ENCODE measurements around the gene HLCS. TPM values are rescaled to one million over a fixed set of nuclear protein-coding genes. Genes with fewer than 3 reads are reported as not detected.

Gene HLCS
- total and polyA plus RNA-seq, 2 of the 8 experiments (the other 6 are each of a cell fraction or from before 2014, with no cell fraction given): 4.7 to 12.2 TPM

GRCh38 chr21:36722370-36723368 lies 243.8 kb downstream of the HLCS start:
- Histone ChIP-seq H3K9me3 (ENCODE audit: insufficient read depth in 2 of 2, low read depth in 1 of 2, low read length in 1 of 2) (no peaks in the 10 kb centered on the region), H2BK20ac (ENCODE audit: low read length) (no peak overlapping the region), H4K91ac (replicated peaks; ENCODE audit: insufficient read length, low read length) (no peak overlapping the region), H2BK12ac (ENCODE audit: low read depth, low read length) (no peak overlapping the region), H3K56ac (replicated peaks; ENCODE audit: insufficient read length, low read depth, low read length) (no peak overlapping the region), H3K79me2 (ENCODE audit: control insufficient read depth in 1 of 2, insufficient read depth in 2 of 2, low read length in 2 of 2) (no peaks in the 10 kb centered on the region), H3K18ac (ENCODE audit: extremely low read depth, low read length) (no peak overlapping the region), H4K20me1 (replicated peaks in 1 of 2; ENCODE audit: control insufficient read depth in 1 of 2, insufficient read depth in 2 of 2, low read length in 2 of 2) (no peaks in the 10 kb centered on the region), H3K4ac (replicated peaks; ENCODE audit: insufficient read length, low read depth, low read length) (no peak overlapping the region), H4K8ac (ENCODE audit: extremely low read depth, insufficient read depth, low read length) (no peak overlapping the region), H3K4me3 (ENCODE audit: extremely low read depth in 1 of 4, insufficient read depth in 2 of 4, low read depth in 3 of 4, low read length in 4 of 4) (no peak overlapping the region), H3K14ac (ENCODE audit: insufficient read length) (no peak overlapping the region), H3K79me1 (ENCODE audit: low read depth, low read length) (no peaks in the 10 kb centered on the region), H3K27ac (ENCODE audit: low read depth, low read length) (no peak overlapping the region), H2BK15ac (ENCODE audit: low read length) (no peak overlapping the region), H4K5ac (ENCODE audit: insufficient read length, low read depth, low read length) (no peak overlapping the region), H3K9ac (replicated peaks in 1 of 4; ENCODE audit: extremely low read depth in 1 of 4, low read depth in 3 of 4, low read length in 3 of 4) (no peak overlapping the region), H3K27me3 (replicated peaks in 1 of 4; ENCODE audit: control insufficient read depth in 3 of 4, extremely low read depth in 1 of 4, insufficient read depth in 3 of 4, low read length in 3 of 4) (no peaks in the 10 kb centered on the region; a peak in 1 of 7 replicates), H2BK5ac (ENCODE audit: low read depth, low read length) (no peak overlapping the region), H2AK5ac (ENCODE audit: low read depth, low read length) (no peak overlapping the region), H3K23me2 (ENCODE audit: low read depth, low read length) (no peaks in the 10 kb centered on the region), H2BK120ac (replicated peaks; ENCODE audit: low read depth, low read length) (no peak overlapping the region), H3K4me1 (replicated peaks in 1 of 4; ENCODE audit: control insufficient read depth in 3 of 4, insufficient read depth in 4 of 4, low read length in 3 of 4) (peaks cover 0 to 4% (median 3%) of the 10 kb centered on the region in 4 experiments; a peak in 4 of 7 replicates), H2AFZ (ENCODE audit: low read length) (no peak overlapping the region), H3K23ac (ENCODE audit: insufficient read length) (no peak overlapping the region), H3K4me2 (ENCODE audit: insufficient read depth in 1 of 2, low read depth in 2 of 2, low read length in 2 of 2) (no peak overlapping the region), H3K36me3 (ENCODE audit: control insufficient read depth in 2 of 4, insufficient read depth in 4 of 4, low read length in 3 of 4) (no peaks in the 10 kb centered on the region)
- ChIA-PET CTCF (ENCODE audit: partially characterized antibody) (interaction anchor here (0.6 to 2.2 kb wide), 11 partner anchors 12 to 219 kb away, joined by 3 to 10 read pairs (median 3); no protein-coding TSS in a partner anchor), POLR2A (ENCODE audit: partially characterized antibody) (no interaction called here)
- FAIRE-seq (no peak), DNase-seq (ENCODE audit: low read depth in 1 of 2, low spot score in 2 of 2) (no peak)
- WGBS, 2 experiments (ENCODE audit: extremely low coverage in 1 of 2, insufficient coverage in 1 of 2, insufficient read length in 1 of 2, insufficient replicate concordance in 2 of 2, low coverage in 1 of 2, low lambda C conversion rate in 2 of 2, missing lambda C conversion rate in 1 of 2): 91% methylated on average over 24 of the region's 25 CpGs; no CpG with 5 or more reads in 1 of the 2 experiments
- TF ChIP-seq NRF1 (IDR thresholded peaks at IDR 0.05; ENCODE audit: low read depth, low read length): no peak
- no peak for TF ChIP-seq JUND (IDR thresholded peaks at IDR 0.05; ENCODE audit: low read length)
- TF ChIP-seq RBBP5 (IDR thresholded peaks at IDR 0.05; ENCODE audit: borderline replicate concordance, low read depth, low read length): no peak
- TF ChIP-seq RNF2 (IDR thresholded peaks at IDR 0.05; ENCODE audit: borderline replicate concordance, low read depth, low read length, missing control alignments, poor library complexity, severe bottlenecking): no peak
- TF ChIP-seq RFX5 (IDR thresholded peaks at IDR 0.05; ENCODE audit: borderline replicate concordance, low read depth, low read length): no peak
- TF ChIP-seq SUZ12 (IDR thresholded peaks at IDR 0.05; ENCODE audit: low read length): no peak
- TF ChIP-seq GABPA (IDR thresholded peaks at IDR 0.05; ENCODE audit: borderline replicate concordance, insufficient read depth, low read length): no peak
- no peak for TF ChIP-seq ATF2 (IDR thresholded peaks at IDR 0.05; ENCODE audit: low read length)
- no peak for TF ChIP-seq SP1 (IDR thresholded peaks at IDR 0.05; ENCODE audit: low read depth, low read length)

All from H1 (cell line).